H1 (cell line): ENCODE results near the gene MYOM3. TPM values are rescaled to one million over a fixed set of nuclear protein-coding genes. Genes with fewer than 3 reads are reported as not detected.

Experiments
- CTCF ChIA-PET: fragments of 300-600 bp; sonication (Branson Sonifier 250); formaldehyde crosslinking; loops from one replicate; lab custom pipeline; 2021; ENCODE audit not compliant: partially characterized antibody; lab: Charles Lee
- POLR2A ChIA-PET: fragments of 300-600 bp; sonication (Branson Sonifier 250); formaldehyde crosslinking; loops from one replicate; lab custom pipeline; 2021; ENCODE audit warnings: inconsistent platforms; ENCODE audit not compliant: partially characterized antibody; lab: Charles Lee
- DNase-seq, 2 experiments: peaks; one replicate each; pipeline versions ENCODE4 v3.0.0 to v3.0.0-alpha.2; 2010 to 2022; ENCODE audit warnings: low spot score in 2 of 2, low read depth in 1 of 2, mixed read lengths in 1 of 2
- FAIRE-seq: peaks from 2 replicates; lab custom pipeline; 2011; peaks lifted over from hg19 to GRCh38; lab: Jason Lieb, UNC
- H2AFZ ChIP-seq: 2 replicates; pipeline ENCODE4 v1.8.1; 2012; ENCODE audit warnings: low read length, inconsistent platforms
- H2AK5ac ChIP-seq: 2 replicates; pipeline ENCODE4 v1.6.1; 2013; ENCODE audit warnings: low read depth, low read length
- H2BK120ac ChIP-seq: replicated peaks from 2 replicates; pipeline ENCODE3; 2013; ENCODE audit warnings: low read depth, low read length, inconsistent platforms
- H2BK12ac ChIP-seq: 2 replicates; pipeline ENCODE4 v1.6.1; 2013; ENCODE audit warnings: low read depth, low read length
- H2BK15ac ChIP-seq: 2 replicates; pipeline ENCODE4 v1.6.1; 2013; ENCODE audit warnings: low read length
- H2BK20ac ChIP-seq: 2 replicates; pipeline ENCODE4 v1.6.1; 2013; ENCODE audit warnings: low read length
- H2BK5ac ChIP-seq: 2 replicates; pipeline ENCODE4 v1.6.1; 2013; ENCODE audit warnings: low read depth, low read length
- H3K14ac ChIP-seq: 2 replicates; pipeline ENCODE4 v1.6.1; 2013; ENCODE audit warnings: inconsistent platforms; ENCODE audit not compliant: insufficient read length
- H3K18ac ChIP-seq: 2 replicates; pipeline ENCODE4 v1.6.1; 2013; ENCODE audit warnings: low read length; ENCODE audit errors: extremely low read depth
- H3K23ac ChIP-seq: 2 replicates; pipeline ENCODE4 v1.6.1; 2013; ENCODE audit warnings: inconsistent platforms; ENCODE audit not compliant: insufficient read length
- H3K23me2 ChIP-seq: 2 replicates; pipeline ENCODE4 v1.6.1; 2013; ENCODE audit warnings: low read depth, low read length
- H3K27ac ChIP-seq: 2 replicates; pipeline ENCODE4 v1.6.1; 2011; ENCODE audit warnings: low read depth, low read length, inconsistent platforms
- H3K27me3 ChIP-seq, 4 experiments: replicated peaks in 1 of 4; 1 replicate in 1 of 4; 2 replicates in 3 of 4; pipeline versions ENCODE4 v1.6.1 to v1.8.1; 2011 to 2013; ENCODE audit warnings: low read length in 3 of 4, mild to moderate bottlenecking in 3 of 4, inconsistent platforms in 2 of 4, mixed read lengths in 2 of 4, moderate library complexity in 1 of 4; ENCODE audit not compliant: control insufficient read depth in 3 of 4, insufficient read depth in 3 of 4; ENCODE audit errors: extremely low read depth in 1 of 4
- H3K36me3 ChIP-seq, 4 experiments: 2 replicates each; pipeline versions ENCODE4 v1.6.1 to v1.8.1; 2011 to 2013; ENCODE audit warnings: mild to moderate bottlenecking in 4 of 4, low read length in 3 of 4, moderate library complexity in 2 of 4, control low read depth in 1 of 4, inconsistent platforms in 1 of 4; ENCODE audit not compliant: insufficient read depth in 4 of 4, control insufficient read depth in 2 of 4
- H3K4ac ChIP-seq: replicated peaks from 2 replicates; pipeline ENCODE3; 2013; ENCODE audit warnings: low read length, low read depth, mixed read lengths, inconsistent platforms; ENCODE audit not compliant: insufficient read length
- H3K4me1 ChIP-seq, 4 experiments: replicated peaks in 1 of 4; 1 replicate in 1 of 4; 2 replicates in 3 of 4; pipeline versions ENCODE4 v1.6.1 to v1.8.1; 2011 to 2013; ENCODE audit warnings: low read length in 3 of 4, inconsistent platforms in 2 of 4, mixed read lengths in 1 of 4; ENCODE audit not compliant: insufficient read depth in 4 of 4, control insufficient read depth in 3 of 4
- H3K4me2 ChIP-seq, 2 experiments: 2 replicates each; pipeline versions ENCODE4 v1.6.1 to v1.8.1; 2011 to 2013; ENCODE audit warnings: low read depth in 2 of 2, low read length in 2 of 2, control low read depth in 1 of 2, inconsistent platforms in 1 of 2, mild to moderate bottlenecking in 1 of 2; ENCODE audit not compliant: insufficient read depth in 1 of 2
- H3K4me3 ChIP-seq, 4 experiments: fragments of 200-600, 300-600 bp in 1 of 4; sonication (generic), shearing (Covaris generic), sonication (Bioruptor Twin) in 1 of 4; 2 replicates each; pipeline versions ENCODE4 v1.5.1 to v1.8.1; 2011 to 2016; ENCODE audit warnings: low read length in 4 of 4, low read depth in 3 of 4, control low read depth in 2 of 4, inconsistent platforms in 2 of 4, mild to moderate bottlenecking in 2 of 4, mixed read lengths in 1 of 4, moderate library complexity in 1 of 4; ENCODE audit not compliant: insufficient read depth in 2 of 4; ENCODE audit errors: extremely low read depth in 1 of 4
- H3K56ac ChIP-seq: replicated peaks from 2 replicates; pipeline ENCODE3; 2013; ENCODE audit warnings: low read depth, mild to moderate bottlenecking, mixed read lengths, low read length, inconsistent platforms; ENCODE audit not compliant: insufficient read length
- H3K79me1 ChIP-seq: 2 replicates; pipeline ENCODE4 v1.6.1; 2013; ENCODE audit warnings: low read depth, low read length, control low read depth
- H3K79me2 ChIP-seq, 2 experiments: 2 replicates each; pipeline versions ENCODE4 v1.6.1 to v1.8.1; 2012 to 2013; ENCODE audit warnings: low read length in 2 of 2, mild to moderate bottlenecking in 2 of 2, inconsistent platforms in 1 of 2; ENCODE audit not compliant: insufficient read depth in 2 of 2, control insufficient read depth in 1 of 2
- H3K9ac ChIP-seq, 4 experiments: replicated peaks in 1 of 4; 1 replicate in 1 of 4; 2 replicates in 3 of 4; pipeline versions ENCODE4 v1.6.1 to v1.8.1; 2011 to 2013; ENCODE audit warnings: low read depth in 3 of 4, low read length in 3 of 4, control low read depth in 2 of 4, mild to moderate bottlenecking in 2 of 4, moderate library complexity in 2 of 4, inconsistent platforms in 1 of 4; ENCODE audit errors: extremely low read depth in 1 of 4
- H3K9me3 ChIP-seq, 2 experiments: 2 replicates each; pipeline versions ENCODE4 v1.6.1 to v1.8.1; 2012 to 2013; ENCODE audit warnings: mild to moderate bottlenecking in 2 of 2, moderate library complexity in 2 of 2, control low read depth in 1 of 2, inconsistent platforms in 1 of 2, low read depth in 1 of 2, low read length in 1 of 2, mixed read lengths in 1 of 2; ENCODE audit not compliant: insufficient read depth in 2 of 2
- H4K20me1 ChIP-seq, 2 experiments: replicated peaks in 1 of 2; 2 replicates each; pipeline versions ENCODE3 to v1.8.1; 2011 to 2013; ENCODE audit warnings: inconsistent platforms in 2 of 2, low read length in 2 of 2, mild to moderate bottlenecking in 1 of 2; ENCODE audit not compliant: insufficient read depth in 2 of 2, control insufficient read depth in 1 of 2
- H4K5ac ChIP-seq: 2 replicates; pipeline ENCODE4 v1.6.1; 2013; ENCODE audit warnings: low read length, low read depth, mixed read lengths, inconsistent platforms; ENCODE audit not compliant: insufficient read length
- H4K8ac ChIP-seq: 2 replicates; pipeline ENCODE4 v1.8.0; 2013; ENCODE audit warnings: mild to moderate bottlenecking, moderate library complexity, low read length, inconsistent platforms; ENCODE audit not compliant: insufficient read depth; ENCODE audit errors: extremely low read depth
- H4K91ac ChIP-seq: replicated peaks from 2 replicates; pipeline ENCODE3; 2013; ENCODE audit warnings: low read length, mixed read lengths, inconsistent platforms; ENCODE audit not compliant: insufficient read length
- WGBS, 2 experiments: shearing (Covaris generic) in 1 of 2; methylation state at CpG; one replicate each; pipeline versions ENCODE4 v1.1.6 to v1.1.7; 2013 to 2015; ENCODE audit warnings: low lambda C conversion rate in 2 of 2, mixed read lengths in 2 of 2, inconsistent platforms in 1 of 2, low coverage in 1 of 2, missing lambda C conversion rate in 1 of 2; ENCODE audit not compliant: insufficient replicate concordance in 2 of 2, insufficient coverage in 1 of 2, insufficient read length in 1 of 2; ENCODE audit errors: extremely low coverage in 1 of 2, missing lambda C conversion rate in 1 of 2; 5-methylcytosine and 5-hydroxymethylcytosine counted together
- polyA plus RNA-seq, 7 experiments: library from polyadenylated mRNA; depleted of rRNA in 3 of 7; stranded (reverse) in 5 of 7; unstranded in 2 of 7; fragments of >200 nt in 5 of 7; fragments of 200-250 nt in 2 of 7; gene quantifications; 1 replicate in 5 of 7; 2 replicates in 1 of 7; 4 replicates in 1 of 7; pipeline versions ENCODE4 v1.2.1 to v1.2.3, GENCODE V29; 2011 to 2013; ENCODE audit warnings: missing spikeins in 2 of 7, mixed read lengths in 2 of 7
- total RNA-seq: library from RNA; stranded (reverse); fragmentation: NEBNext Ultra II Directional; extraction: Animal tissue kit (Norgen Biotek cat#: 25700); gene quantifications from 2 replicates; pipeline ENCODE4 v1.2.1, GENCODE V29; 2021

The MYOM3 gene
- total and polyA plus RNA-seq, 2 of the 8 experiments (the other 6 are each of a cell fraction or from before 2014, with no cell fraction given), result 0.08 to 0.09 TPM

GRCh38 chr1:24052220-24052619, 59.7 kb downstream of the MYOM3 start:
- H3K4me2 ChIP-seq, result no peak overlapping the region
- no peak for DNase-seq
- 87% methylated on average over 6 of the region's 6 CpGs; no CpG with 5 or more reads in 1 of the 2 experiments for WGBS, 2 experiments

More at GRCh38 chr1:24052220-24052619, 59.7 kb downstream of the MYOM3 start:
- no peaks in the 10 kb centered on the region for H3K9me3 ChIP-seq
- H3K23ac ChIP-seq, result no peak overlapping the region
- H3K79me1 ChIP-seq, result no peaks in the 10 kb centered on the region
- no peak overlapping the region for H3K18ac ChIP-seq
- H2BK20ac ChIP-seq, result no peak overlapping the region
- no peak overlapping the region for H2BK12ac ChIP-seq
- no peak overlapping the region for H3K4me3 ChIP-seq
- no peak overlapping the region for H3K14ac ChIP-seq
- no peak overlapping the region for H4K5ac ChIP-seq
- no peak overlapping the region for H2BK15ac ChIP-seq
- no peak overlapping the region for H3K56ac ChIP-seq
- H3K9ac ChIP-seq, result no peak overlapping the region
- no peak overlapping the region for H3K4ac ChIP-seq
- H4K20me1 ChIP-seq, result no peaks in the 10 kb centered on the region
- no peak overlapping the region for H2AK5ac ChIP-seq
- H3K27ac ChIP-seq, result no peak overlapping the region
- H4K8ac ChIP-seq, result no peak overlapping the region
- no peak overlapping the region for H2BK5ac ChIP-seq
- ChIA-PET CTCF (no interaction called here), POLR2A (interaction anchor here (0.6 to 1.0 kb wide), 3 partner anchors 9 to 140 kb away, joined by 3 read pairs; no protein-coding TSS in a partner anchor)
- H2BK120ac ChIP-seq, result no peak overlapping the region
- H3K36me3 ChIP-seq, result no peaks in the 10 kb centered on the region
- H3K79me2 ChIP-seq, result no peaks in the 10 kb centered on the region
- H3K4me1 ChIP-seq, result no peaks in the 10 kb centered on the region
- no peaks in the 10 kb centered on the region for H3K23me2 ChIP-seq
- FAIRE-seq, result no peak
- H2AFZ ChIP-seq, result no peak overlapping the region
- no peak overlapping the region for H4K91ac ChIP-seq
- H3K27me3 ChIP-seq, result no peaks in the 10 kb centered on the region
